ENCODE data around the gene HOXA10.

Gene HOXA10

DNA sequence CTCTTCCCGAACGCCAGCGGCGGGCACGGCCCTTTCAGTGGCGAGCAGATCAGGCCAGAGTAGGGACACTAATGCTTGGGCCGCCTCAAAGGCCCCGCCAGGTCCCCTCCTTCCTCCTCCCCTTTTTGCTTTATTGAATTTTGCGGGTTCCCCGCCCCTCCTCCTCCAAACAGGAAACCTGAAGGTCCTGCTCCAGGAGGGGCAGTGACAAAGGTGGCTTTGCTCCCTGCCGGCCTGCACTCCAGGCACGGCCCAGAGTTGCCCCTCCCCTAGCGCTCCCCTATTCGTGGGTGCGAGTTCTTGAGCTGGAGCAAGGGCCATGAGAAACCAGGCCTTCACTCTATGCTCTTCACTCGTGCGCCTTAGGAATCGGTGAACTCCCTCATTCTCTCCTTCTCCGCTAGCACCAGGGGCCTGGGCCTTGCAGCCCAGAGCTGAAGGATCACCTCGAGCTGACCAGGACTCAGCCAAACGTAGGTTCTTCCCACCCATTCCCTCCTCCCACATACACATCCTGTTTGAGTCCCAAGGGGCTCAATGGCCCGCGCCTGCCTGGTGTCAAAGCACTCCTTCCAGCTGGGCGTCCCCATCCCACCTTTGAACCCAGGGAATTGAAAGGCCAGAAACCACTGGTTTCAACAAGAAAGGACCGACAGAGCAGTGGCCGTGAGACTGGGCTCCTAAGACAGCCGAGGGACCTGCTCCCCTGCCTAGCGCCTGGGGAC lies 25.9 kb downstream of the HOXA10 start:
- ATAC-seq: no peak
- TF ChIP-seq ZNF8 (CRISPR knock-in tag; IDR thresholded peaks at IDR 0.05) (no peak), OSR1 (CRISPR knock-in tag; IDR thresholded peaks at IDR 0.05) (no peak), SNAI2 (CRISPR knock-in tag; IDR thresholded peaks at IDR 0.05) (no peak), CSDC2 (CRISPR knock-in tag; IDR thresholded peaks at IDR 0.05) (no peak), ZNF565 (CRISPR knock-in tag; conservative IDR thresholded peaks at IDR 0.05; ENCODE audit: low read depth) (no peak), ZFP30 (CRISPR knock-in tag; IDR thresholded peaks at IDR 0.05) (no peak), ARNTL (CRISPR knock-in tag; IDR thresholded peaks at IDR 0.05; ENCODE audit: borderline replicate concordance, low read depth) (no peak), GLIS3 (CRISPR knock-in tag; IDR thresholded peaks at IDR 0.05) (no peak), TSHZ2 (CRISPR knock-in tag; IDR thresholded peaks at IDR 0.05) (no peak), TOX (CRISPR knock-in tag; IDR thresholded peaks at IDR 0.05; ENCODE audit: borderline replicate concordance) (no peak), ESRRG (CRISPR knock-in tag; IDR thresholded peaks at IDR 0.05) (no peak), POU6F1 (CRISPR knock-in tag; IDR thresholded peaks at IDR 0.05; ENCODE audit: borderline replicate concordance, low read depth) (no peak), PPARA (CRISPR knock-in tag; IDR thresholded peaks at IDR 0.05; ENCODE audit: borderline replicate concordance) (no peak), PATZ1 (CRISPR knock-in tag; IDR thresholded peaks at IDR 0.05; ENCODE audit: borderline replicate concordance) (no peak), ZC3H10 (CRISPR knock-in tag; IDR thresholded peaks at IDR 0.05) (no peak), ISL1 (CRISPR knock-in tag; IDR thresholded peaks at IDR 0.05) (no peak)
- TF ChIP-seq, protein P1, sequence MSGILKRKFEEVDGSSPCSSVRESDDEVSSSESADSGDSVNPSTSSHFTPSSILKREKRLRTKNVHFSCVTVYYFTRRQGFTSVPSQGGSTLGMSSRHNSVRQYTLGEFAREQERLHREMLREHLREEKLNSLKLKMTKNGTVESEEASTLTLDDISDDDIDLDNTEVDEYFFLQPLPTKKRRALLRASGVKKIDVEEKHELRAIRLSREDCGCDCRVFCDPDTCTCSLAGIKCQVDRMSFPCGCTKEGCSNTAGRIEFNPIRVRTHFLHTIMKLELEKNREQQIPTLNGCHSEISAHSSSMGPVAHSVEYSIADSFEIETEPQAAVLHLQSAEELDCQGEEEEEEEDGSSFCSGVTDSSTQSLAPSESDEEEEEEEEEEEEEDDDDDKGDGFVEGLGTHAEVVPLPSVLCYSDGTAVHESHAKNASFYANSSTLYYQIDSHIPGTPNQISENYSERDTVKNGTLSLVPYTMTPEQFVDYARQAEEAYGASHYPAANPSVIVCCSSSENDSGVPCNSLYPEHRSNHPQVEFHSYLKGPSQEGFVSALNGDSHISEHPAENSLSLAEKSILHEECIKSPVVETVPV (CRISPR knock-in tag; IDR thresholded peaks at IDR 0.05): no peak

GRCh38 chr7:27147199-27148030 lies 26.7 kb downstream of the HOXA10 start, which contains the start of gene HOXA6:
Gene HOXA6 (minus strand): TSS chr7:27147774. CDS start chr7:27147749, 25 bp downstream.
- ATAC-seq: no peak
- TF ChIP-seq ESRRG (CRISPR knock-in tag; IDR thresholded peaks at IDR 0.05): no peak
- TF ChIP-seq ZNF565 (CRISPR knock-in tag; conservative IDR thresholded peaks at IDR 0.05; ENCODE audit: low read depth): no peak
- no peak for TF ChIP-seq PATZ1 (CRISPR knock-in tag; IDR thresholded peaks at IDR 0.05; ENCODE audit: borderline replicate concordance)
- TF ChIP-seq RARB (CRISPR knock-in tag; IDR thresholded peaks at IDR 0.05): no peak
- no peak for TF ChIP-seq CSDC2 (CRISPR knock-in tag; IDR thresholded peaks at IDR 0.05)
- TF ChIP-seq ZFP30 (CRISPR knock-in tag; IDR thresholded peaks at IDR 0.05): no peak
- no peak for TF ChIP-seq TOX (CRISPR knock-in tag; IDR thresholded peaks at IDR 0.05; ENCODE audit: borderline replicate concordance)
